T-helper 17 cell (primary cell): Measurements from ENCODE around the gene IL34. TPM values are rescaled to one million over a fixed set of nuclear protein-coding genes. Genes with fewer than 3 reads are reported as not detected.

ENCODE experiments used
- ATAC-seq: fragments of 150-1000 bp; cut with Tn5 transposase; 2 replicates; pipeline ENCODE4 v1.10.0; 2021; ENCODE audit warnings: mild to moderate bottlenecking, moderate library complexity
- DNase-seq, 3 donors: peaks; one replicate each; pipeline versions ENCODE4 v3.0.0 to v3.0.0-alpha.2; 2020 to 2021
- H3K9me3 ChIP-seq: one replicate; pipeline ENCODE4 v1.7.0; 2013; ENCODE audit warnings: low read length, mild to moderate bottlenecking; ENCODE audit not compliant: control insufficient read depth, poor library complexity, severe bottlenecking
- H3K27ac Mint-ChIP-seq: one replicate; pipeline ENCODE4 v1.8.0; 2022; ENCODE audit warnings: mild to moderate bottlenecking, moderate library complexity, mixed read lengths
- H3K27me3 Mint-ChIP-seq: one replicate; pipeline ENCODE4 v1.8.0; 2022; ENCODE audit warnings: mixed read lengths
- H3K36me3 Mint-ChIP-seq: one replicate; pipeline ENCODE4 v1.8.0; 2022; ENCODE audit warnings: low read depth, mixed read lengths
- H3K4me1 Mint-ChIP-seq: one replicate; pipeline ENCODE4 v1.8.0; 2022; ENCODE audit warnings: mild to moderate bottlenecking, mixed read lengths
- H3K4me3 Mint-ChIP-seq: one replicate; pipeline ENCODE4 v1.8.0; 2022; ENCODE audit warnings: mild to moderate bottlenecking, moderate library complexity, mixed read lengths
- total RNA-seq, 4 donors: library from RNA in 2 of 4; stranded (reverse) in 2 of 4; gene quantifications; one replicate each; pipeline ENCODE4 v1.2.3 and lab custom pipeline; 2022 to 2026

IL34 gene
- total RNA-seq, 2 donors from 2014 or later = 0.34 TPM; not detected in 1

- no peaks in the 10 kb centered on the region for H3K9me3 ChIP-seq
- ATAC-seq (no peak), DNase-seq (no peak)
- Mint-ChIP-seq H3K4me3 (no peak overlapping the region), H3K4me1 (peaks cover 3% of the 10 kb centered on the region), H3K36me3 (no peaks in the 10 kb centered on the region), H3K27ac (no peak overlapping the region), H3K27me3 (no peaks in the 10 kb centered on the region)
Measured at GRCh38 chr16:70680495-70681381, 34.4 kb downstream of the IL34 start.

GRCh38 chr16:70681382-70682238 lies 35.3 kb downstream of the IL34 start:
- no peak for DNase-seq
- Mint-ChIP-seq H3K4me1 (peaks cover 3% of the 10 kb centered on the region), H3K27me3 (peaks cover 3% of the 10 kb centered on the region), H3K27ac (no peak overlapping the region), H3K4me3 (no peak overlapping the region), H3K36me3 (no peaks in the 10 kb centered on the region)
- ATAC-seq = no peak
- H3K9me3 ChIP-seq = no peaks in the 10 kb centered on the region

- ATAC-seq = no peak
- DNase-seq = no peak
- Mint-ChIP-seq H3K27ac (no peak overlapping the region), H3K27me3 (peaks cover 10% of the 10 kb centered on the region), H3K4me3 (no peak overlapping the region), H3K36me3 (no peaks in the 10 kb centered on the region), H3K4me1 (peaks cover 6% of the 10 kb centered on the region)
- no peaks in the 10 kb centered on the region for H3K9me3 ChIP-seq
Measured at GRCh38 chr16:70682239-70683145, 36.1 kb downstream of the IL34 start.

GRCh38 chr16:70683146-70683944 lies 37.0 kb downstream of the IL34 start:
- DNase-seq = no peak
- H3K27ac Mint-ChIP-seq = no peak overlapping the region
- H3K4me1 Mint-ChIP-seq = peaks cover 6% of the 10 kb centered on the region
- H3K9me3 ChIP-seq = no peaks in the 10 kb centered on the region
- no peaks in the 10 kb centered on the region for H3K36me3 Mint-ChIP-seq
- H3K4me3 Mint-ChIP-seq = no peak overlapping the region
- peaks cover 12% of the 10 kb centered on the region for H3K27me3 Mint-ChIP-seq
- no peak for ATAC-seq

GRCh38 chr16:70684146-70685060 lies 38.0 kb downstream of the IL34 start:
- peak overlapping the region; percentile 68 for H3K4me3 Mint-ChIP-seq
- H3K27ac Mint-ChIP-seq = no peak overlapping the region
- H3K9me3 ChIP-seq = no peaks in the 10 kb centered on the region
- ATAC-seq (no peak), DNase-seq (no peak)
- H3K27me3 Mint-ChIP-seq = peaks cover 12% of the 10 kb centered on the region
- no peaks in the 10 kb centered on the region for H3K36me3 Mint-ChIP-seq
- H3K4me1 Mint-ChIP-seq = peaks cover 3% of the 10 kb centered on the region

GRCh38 chr16:70685061-70685937 lies 38.9 kb downstream of the IL34 start:
- H3K9me3 ChIP-seq = no peaks in the 10 kb centered on the region
- H3K27ac Mint-ChIP-seq = no peak overlapping the region
- peaks cover 12% of the 10 kb centered on the region for H3K27me3 Mint-ChIP-seq
- peak; percentile 40 for ATAC-seq
- peak overlapping the region; percentile 68 for H3K4me3 Mint-ChIP-seq
- no peaks in the 10 kb centered on the region for H3K36me3 Mint-ChIP-seq
- H3K4me1 Mint-ChIP-seq = peaks cover 3% of the 10 kb centered on the region
- no peak for DNase-seq

- peak within 1 kb of the TSS; percentile 78 for H3K4me3 Mint-ChIP-seq
- ATAC-seq = peak; percentile 43
- peaks cover 12% of the 10 kb centered on the region for H3K27me3 Mint-ChIP-seq
- H3K27ac Mint-ChIP-seq = peak within 1 kb of the TSS; percentile 27
- H3K9me3 ChIP-seq = no peaks in the 10 kb centered on the region
- peaks cover 3% of the 10 kb centered on the region for H3K4me1 Mint-ChIP-seq
- no peaks in the 10 kb centered on the region for H3K36me3 Mint-ChIP-seq
- no peak for DNase-seq
Measured at GRCh38 chr16:70685938-70686375, 39.6 kb downstream of the IL34 start, which contains the start of gene MTSS2. MTSS2 (minus strand) TSS chr16:70686053; CDS start chr16:70685791, 262 bp downstream.

- ATAC-seq (peak; percentile 16), DNase-seq (no peak)
- peaks cover 12% of the 10 kb centered on the region for H3K27me3 Mint-ChIP-seq
- no peaks in the 10 kb centered on the region for H3K9me3 ChIP-seq
- H3K36me3 Mint-ChIP-seq = no peaks in the 10 kb centered on the region
- H3K4me3 Mint-ChIP-seq = peak overlapping the region; percentile 78
- H3K4me1 Mint-ChIP-seq = peaks cover 3% of the 10 kb centered on the region
- peak overlapping the region; percentile 27 for H3K27ac Mint-ChIP-seq
Measured at GRCh38 chr16:70686376-70687101, 40.2 kb downstream of the IL34 start.

- Mint-ChIP-seq H3K27me3 (peaks cover 12% of the 10 kb centered on the region), H3K36me3 (no peaks in the 10 kb centered on the region), H3K4me1 (peaks cover 3% of the 10 kb centered on the region), H3K27ac (no peak overlapping the region), H3K4me3 (peak overlapping the region; percentile 78)
- DNase-seq (no peak), ATAC-seq (no peak)
- no peaks in the 10 kb centered on the region for H3K9me3 ChIP-seq
Measured at GRCh38 chr16:70687102-70687511, 40.7 kb downstream of the IL34 start.

GRCh38 chr16:70687671-70688245 lies 41.4 kb downstream of the IL34 start:
- peaks cover 12% of the 10 kb centered on the region for H3K27me3 Mint-ChIP-seq
- ATAC-seq (no peak), DNase-seq (no peak)
- H3K36me3 Mint-ChIP-seq = no peaks in the 10 kb centered on the region
- H3K4me3 Mint-ChIP-seq = peak overlapping the region; percentile 78
- H3K4me1 Mint-ChIP-seq = peaks cover 3% of the 10 kb centered on the region
- H3K9me3 ChIP-seq = no peaks in the 10 kb centered on the region
- no peak overlapping the region for H3K27ac Mint-ChIP-seq
